Airway epithelial cell (primary cell): Measurements from ENCODE around the gene STAT6. TPM values are rescaled to one million over a fixed set of nuclear protein-coding genes. Genes with fewer than 3 reads are reported as not detected.

Source experiments
- total RNA-seq: library from RNA; depleted of rRNA; stranded (reverse); fragments of >200 nt; gene quantifications from 2 replicates; pipeline ENCODE4 v1.2.3, GENCODE V29; 2015

The STAT6 gene, protein sequence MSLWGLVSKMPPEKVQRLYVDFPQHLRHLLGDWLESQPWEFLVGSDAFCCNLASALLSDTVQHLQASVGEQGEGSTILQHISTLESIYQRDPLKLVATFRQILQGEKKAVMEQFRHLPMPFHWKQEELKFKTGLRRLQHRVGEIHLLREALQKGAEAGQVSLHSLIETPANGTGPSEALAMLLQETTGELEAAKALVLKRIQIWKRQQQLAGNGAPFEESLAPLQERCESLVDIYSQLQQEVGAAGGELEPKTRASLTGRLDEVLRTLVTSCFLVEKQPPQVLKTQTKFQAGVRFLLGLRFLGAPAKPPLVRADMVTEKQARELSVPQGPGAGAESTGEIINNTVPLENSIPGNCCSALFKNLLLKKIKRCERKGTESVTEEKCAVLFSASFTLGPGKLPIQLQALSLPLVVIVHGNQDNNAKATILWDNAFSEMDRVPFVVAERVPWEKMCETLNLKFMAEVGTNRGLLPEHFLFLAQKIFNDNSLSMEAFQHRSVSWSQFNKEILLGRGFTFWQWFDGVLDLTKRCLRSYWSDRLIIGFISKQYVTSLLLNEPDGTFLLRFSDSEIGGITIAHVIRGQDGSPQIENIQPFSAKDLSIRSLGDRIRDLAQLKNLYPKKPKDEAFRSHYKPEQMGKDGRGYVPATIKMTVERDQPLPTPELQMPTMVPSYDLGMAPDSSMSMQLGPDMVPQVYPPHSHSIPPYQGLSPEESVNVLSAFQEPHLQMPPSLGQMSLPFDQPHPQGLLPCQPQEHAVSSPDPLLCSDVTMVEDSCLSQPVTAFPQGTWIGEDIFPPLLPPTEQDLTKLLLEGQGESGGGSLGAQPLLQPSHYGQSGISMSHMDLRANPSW
- total RNA-seq, result 65.3 and 78.1 TPM in 2 replicates

DNA sequence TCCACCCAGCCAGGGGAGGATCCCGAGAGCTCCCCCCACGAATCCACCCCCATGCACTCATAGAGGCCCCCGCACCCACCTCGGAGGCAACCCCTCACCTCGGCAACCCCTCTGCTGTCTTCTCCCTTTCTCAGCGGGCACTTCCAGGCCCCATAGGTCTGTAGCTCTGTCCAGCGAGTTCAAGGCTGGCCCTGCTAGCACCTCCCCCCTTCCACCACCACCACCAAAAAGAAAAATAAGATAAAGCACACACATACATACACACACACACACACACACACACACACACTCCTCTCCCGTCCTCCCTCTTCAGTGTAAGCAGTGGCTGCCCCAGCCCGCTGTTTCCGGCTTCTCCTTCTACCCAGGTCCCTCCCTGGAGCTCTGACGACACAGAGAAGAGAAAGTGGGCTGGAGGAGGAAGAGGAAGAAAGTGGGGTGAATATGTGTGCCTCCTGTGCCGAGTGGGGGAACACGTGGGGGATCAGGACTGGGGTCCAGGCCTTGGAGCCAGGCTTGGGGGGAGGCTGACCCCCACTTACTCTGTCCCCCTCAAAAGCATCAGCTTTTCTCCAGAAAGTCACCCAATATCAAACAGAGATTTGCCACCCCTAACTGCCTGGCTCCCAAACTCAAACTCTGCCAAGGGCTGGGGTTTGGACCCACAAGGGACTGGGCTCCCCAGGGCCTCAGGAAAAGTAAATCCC is at the start of gene STAT6:
TSS of gene STAT6 (minus strand) at position 332 of the 704 bp plus-strand sequence. CDS start 3,084 bp downstream, outside the sequence.

GRCh38 chr12:57146961-57147944 is 36.1 kb upstream of the STAT6 start, which contains the start of gene LRP1-AS:
TSS of gene LRP1-AS (minus strand) at chr12:57147619.

DNA sequence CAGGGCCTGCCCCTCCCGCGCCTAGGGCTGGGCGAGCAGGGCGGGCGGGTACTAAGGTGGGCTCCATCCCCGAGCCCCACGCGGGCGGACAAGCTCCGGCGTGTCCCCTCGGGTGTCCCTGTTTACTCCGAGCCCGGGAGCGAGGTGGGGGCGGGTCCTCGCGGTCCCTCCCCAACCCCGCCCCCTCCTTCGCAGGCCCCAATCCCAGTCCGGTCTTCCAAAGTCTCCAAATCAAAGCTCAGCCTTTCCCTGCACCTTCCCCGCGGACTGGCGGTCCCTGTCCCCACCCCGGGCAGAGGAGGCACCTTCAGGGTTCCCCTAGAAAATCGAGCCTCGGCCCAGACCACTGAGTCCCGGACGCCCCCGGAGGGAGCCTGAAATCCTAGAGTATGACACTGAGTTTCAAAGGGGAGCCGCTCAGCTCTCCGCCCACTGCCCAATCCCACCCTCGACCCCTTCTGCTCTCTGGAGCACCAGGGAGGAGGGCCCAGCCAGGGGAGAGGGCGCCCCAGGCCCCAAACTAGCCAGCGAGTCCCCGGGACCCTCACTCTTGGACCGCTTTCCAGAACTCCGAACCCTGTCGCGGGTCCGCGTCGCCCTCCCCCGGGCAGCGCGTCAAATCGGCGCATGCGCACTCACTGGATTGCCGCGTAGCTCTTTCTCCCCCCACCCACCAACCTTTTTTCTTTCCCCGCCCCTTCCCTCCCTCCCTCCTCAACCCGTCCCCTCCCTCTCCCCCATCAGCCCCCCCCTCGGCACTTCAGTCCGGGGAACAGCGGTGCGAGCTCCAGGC is 16.8 kb upstream of the STAT6 start, which contains the start of gene LRP1:
TSS of gene LRP1 (plus strand) at position 758 of the 793 bp plus-strand sequence. CDS start 482 bp downstream, outside the sequence.

DNA sequence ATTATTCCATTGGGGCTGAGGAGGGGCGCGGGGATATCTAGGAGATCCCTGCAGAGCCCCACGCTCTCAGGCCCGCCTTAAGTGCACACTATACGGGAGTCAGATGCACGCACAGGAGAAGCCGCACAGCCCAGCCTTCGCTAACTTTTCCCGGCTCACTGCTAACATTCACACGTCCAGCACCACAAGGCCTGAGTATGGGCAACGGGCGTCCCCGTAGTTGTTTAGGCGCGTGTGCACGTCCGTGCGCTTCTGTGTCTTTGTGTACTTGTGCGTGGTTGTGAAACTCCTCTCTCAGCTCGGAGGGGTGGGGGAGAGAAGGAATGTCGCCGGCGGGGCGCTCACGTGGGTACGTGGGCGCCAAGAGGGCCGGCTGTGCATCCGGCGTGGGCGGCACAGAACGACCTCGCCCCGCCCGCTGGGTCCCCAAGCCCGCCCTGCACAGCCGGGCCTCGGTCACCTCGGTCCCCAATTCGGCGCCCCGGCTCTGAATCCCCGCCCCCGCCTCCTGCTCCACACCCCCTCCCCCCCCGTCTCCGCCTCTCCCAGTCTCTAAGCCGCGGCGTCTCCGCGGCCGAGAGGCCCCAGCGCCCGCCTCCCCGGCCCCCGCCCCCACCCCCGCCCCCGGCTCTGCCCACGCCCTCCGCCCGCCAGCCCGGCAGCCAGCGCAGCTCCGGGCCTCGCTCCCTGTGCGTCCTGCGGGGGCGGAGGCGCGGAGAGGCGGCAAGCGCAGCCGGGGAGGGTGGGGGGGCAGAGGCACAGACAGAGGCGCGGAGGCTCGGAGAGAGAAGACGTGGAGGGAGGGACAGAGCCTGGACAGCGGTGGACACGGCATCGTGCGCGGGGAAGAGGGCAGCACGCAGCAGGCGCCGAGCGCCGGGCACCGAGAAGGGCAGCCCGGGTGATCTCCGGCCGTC is 22.6 kb downstream of the STAT6 start, which contains the start of gene NAB2:
TSS of gene NAB2 (plus strand) at position 761 of the 917 bp plus-strand sequence. CDS start 158 bp downstream, outside the sequence.

DNA sequence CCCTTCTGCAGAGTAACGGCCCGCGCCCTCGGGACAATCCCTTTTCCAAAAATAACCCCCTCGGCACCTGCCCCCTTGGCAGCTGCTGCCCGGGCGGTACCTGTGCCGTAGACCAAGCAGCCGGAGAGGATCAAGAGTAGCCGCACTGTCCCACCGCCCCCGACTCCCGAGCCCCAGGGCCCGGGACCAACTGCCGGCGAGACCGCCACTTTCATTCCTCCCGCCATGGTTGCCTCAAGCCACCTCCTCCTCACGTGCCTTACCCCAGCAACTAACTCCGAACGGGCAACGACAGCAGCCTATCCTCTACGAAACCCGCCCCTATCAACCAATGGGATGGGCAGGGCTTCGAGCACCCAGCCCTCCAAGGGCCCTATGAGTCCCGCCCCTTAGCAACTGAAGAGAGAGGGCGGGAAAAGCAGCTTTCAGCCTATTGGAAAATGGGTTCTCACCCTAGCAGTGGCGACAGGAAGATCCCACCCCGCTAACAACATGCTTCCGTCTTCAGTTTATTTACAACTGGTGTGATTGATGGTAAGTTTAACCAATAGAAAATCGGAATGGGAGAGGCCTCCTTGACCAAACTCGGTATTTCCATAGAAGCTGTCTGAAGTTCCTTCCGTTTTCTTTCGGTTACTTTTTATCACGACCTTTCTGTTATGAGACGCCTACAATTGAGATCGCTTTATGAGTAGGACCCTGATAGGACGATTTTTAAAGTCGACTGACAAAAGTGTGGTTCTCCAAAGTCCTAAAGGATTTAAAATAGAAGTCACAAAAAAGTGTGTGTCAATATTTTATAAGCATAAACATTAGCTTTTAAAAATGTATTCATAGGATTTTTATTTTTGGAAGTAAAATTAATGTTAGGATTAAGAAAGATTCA is 32.4 kb downstream of the STAT6 start, which contains the start of gene NEMP1:
TSS of gene NEMP1 (minus strand) at position 273 of the 886 bp plus-strand sequence. CDS start at position 227, 46 bp downstream.

DNA sequence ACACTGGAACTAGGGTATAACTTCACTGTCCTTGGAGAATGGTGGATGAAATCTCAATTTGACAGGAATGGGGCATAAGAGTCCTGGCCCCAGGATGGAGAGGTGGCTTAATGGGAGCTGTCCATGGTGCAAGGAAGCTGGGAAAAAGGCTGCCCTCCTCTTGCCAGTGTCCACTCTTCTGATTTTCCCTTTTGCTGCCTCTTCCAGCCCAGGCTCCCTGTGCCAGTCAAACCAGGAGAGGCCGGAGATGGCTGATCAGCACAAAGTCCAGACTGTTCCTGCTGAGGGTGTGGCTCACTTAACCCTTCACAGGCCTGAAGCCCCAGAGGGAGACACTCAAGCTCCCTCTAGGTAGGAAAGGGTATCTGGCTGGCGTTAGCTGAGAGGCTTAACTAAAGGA is 61.3 kb downstream of the STAT6 start, which contains the start of gene MYO1A:
TSS of gene MYO1A (minus strand) at position 240 of the 400 bp plus-strand sequence. CDS start 1,806 bp downstream, outside the sequence.

Other genes starting within 250 kb of the STAT6 start
- gene SDR9C7, start 177.0 kb downstream of the STAT6 start, total RNA-seq, result 4.5 and 5.1 TPM in 2 replicates
- gene RDH16, start 153.8 kb downstream of the STAT6 start, total RNA-seq, result 0.28 and 0.49 TPM in 2 replicates
- 3.5 and 5.2 TPM in 2 replicates for gene ZBTB39, start 104.8 kb downstream of the STAT6 start, total RNA-seq
- gene TAC3, start 94.8 kb downstream of the STAT6 start, total RNA-seq, result not detected in 2 replicates
- gene MYO1A, start 61.2 kb downstream of the STAT6 start, total RNA-seq, result not detected in 2 replicates
- 7.5 and 10.4 TPM in 2 replicates for gene NEMP1, start 32.6 kb downstream of the STAT6 start, total RNA-seq
- gene NAB2, start 22.2 kb downstream of the STAT6 start, total RNA-seq, result 72.4 and 73.9 TPM in 2 replicates
- gene LRP1, start 17.1 kb upstream of the STAT6 start, total RNA-seq, result 25.8 and 34.4 TPM in 2 replicates
- gene LRP1-AS, start 36.3 kb upstream of the STAT6 start, total RNA-seq, result not detected in 2 replicates
- gene NXPH4, start 105.4 kb upstream of the STAT6 start, total RNA-seq, result 6.2 and 9.3 TPM in 2 replicates
- gene SHMT2, start 118.3 kb upstream of the STAT6 start, total RNA-seq, result 151 and 181 TPM in 2 replicates
- 0.35 and 1.1 TPM in 2 replicates for gene STAC3, start 139.8 kb upstream of the STAT6 start, total RNA-seq